Measurements from ENCODE around the gene EXOC6B.

- TF ChIP-seq EZH2 (IDR thresholded peaks at IDR 0.05; ENCODE audit: insufficient read depth, poor library complexity, severe bottlenecking): no peak
- no peak for TF ChIP-seq EZH2phosphoT487 (IDR thresholded peaks at IDR 0.05; ENCODE audit: insufficient read depth, low read depth)
These were observed 680.6 kb downstream of the EXOC6B start for GRCh38 chr2:72145289-72145657.
